OCI-LY7 (cell line): ENCODE data around the gene DOC2A.
"Not testable (repeated sequence)": the region's sequence is repeated elsewhere in the genome, so short reads cannot be mapped to it uniquely, and the experiment has no call there.

Experiments used
- EZH2phosphoT487 ChIP-seq: fragments of 200-600 bp; sonication (generic); IDR thresholded peaks from 2 replicates; pipeline ENCODE4 v1.6.1; 2018; ENCODE audit warnings: low read depth, borderline replicate concordance, mild to moderate bottlenecking, mixed run types, antibody characterized with exemption, low read length, moderate library complexity, mixed read lengths
- TF ChIP-seq, protein P1 (sequence below): fragments of 200-600 bp; sonication (generic); conservative IDR thresholded peaks from 2 replicates; pipeline ENCODE4 v1.5.1; 2014; ENCODE audit warnings: mild to moderate bottlenecking, antibody characterized with exemption, low read length, moderate library complexity, mixed read lengths

- TF ChIP-seq, protein P1, sequence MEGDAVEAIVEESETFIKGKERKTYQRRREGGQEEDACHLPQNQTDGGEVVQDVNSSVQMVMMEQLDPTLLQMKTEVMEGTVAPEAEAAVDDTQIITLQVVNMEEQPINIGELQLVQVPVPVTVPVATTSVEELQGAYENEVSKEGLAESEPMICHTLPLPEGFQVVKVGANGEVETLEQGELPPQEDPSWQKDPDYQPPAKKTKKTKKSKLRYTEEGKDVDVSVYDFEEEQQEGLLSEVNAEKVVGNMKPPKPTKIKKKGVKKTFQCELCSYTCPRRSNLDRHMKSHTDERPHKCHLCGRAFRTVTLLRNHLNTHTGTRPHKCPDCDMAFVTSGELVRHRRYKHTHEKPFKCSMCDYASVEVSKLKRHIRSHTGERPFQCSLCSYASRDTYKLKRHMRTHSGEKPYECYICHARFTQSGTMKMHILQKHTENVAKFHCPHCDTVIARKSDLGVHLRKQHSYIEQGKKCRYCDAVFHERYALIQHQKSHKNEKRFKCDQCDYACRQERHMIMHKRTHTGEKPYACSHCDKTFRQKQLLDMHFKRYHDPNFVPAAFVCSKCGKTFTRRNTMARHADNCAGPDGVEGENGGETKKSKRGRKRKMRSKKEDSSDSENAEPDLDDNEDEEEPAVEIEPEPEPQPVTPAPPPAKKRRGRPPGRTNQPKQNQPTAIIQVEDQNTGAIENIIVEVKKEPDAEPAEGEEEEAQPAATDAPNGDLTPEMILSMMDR, result not testable (repeated sequence)
- TF ChIP-seq EZH2phosphoT487, result not testable (repeated sequence)
These were observed 7.1 kb upstream of the DOC2A start for GRCh38 chr16:30017937-30018336.
